ENCODE data around the gene TMEM30B. TPM values are rescaled to one million over a fixed set of nuclear protein-coding genes. Genes with fewer than 3 reads are reported as not detected.

TMEM30B gene
- total RNA-seq, 6 experiments from 2014 or later = not detected

- H3K4me3 Mint-ChIP-seq = peak overlapping the region; percentile 38; the same call in 1 of the 2 replicates
- peak overlapping the region; percentile 85; the same call in 1 of the 2 replicates for H3K27ac Mint-ChIP-seq
- H3K4me1 Mint-ChIP-seq (ENCODE audit: low read depth) = peaks cover 51% of the 10 kb centered on the region
- TF ChIP-seq CTCF (IDR thresholded peaks at IDR 0.05) = peak; percentile 24
- H3K36me3 Mint-ChIP-seq (ENCODE audit: low read depth) = no peaks in the 10 kb centered on the region
- no peak for DNase-seq
- no peaks in the 10 kb centered on the region for H3K9me3 Mint-ChIP-seq
- H3K27me3 Mint-ChIP-seq (ENCODE audit: insufficient read depth) = no peaks in the 10 kb centered on the region
Measured at GRCh38 chr14:61253064-61253738, 27.9 kb downstream of the TMEM30B start.

DNA sequence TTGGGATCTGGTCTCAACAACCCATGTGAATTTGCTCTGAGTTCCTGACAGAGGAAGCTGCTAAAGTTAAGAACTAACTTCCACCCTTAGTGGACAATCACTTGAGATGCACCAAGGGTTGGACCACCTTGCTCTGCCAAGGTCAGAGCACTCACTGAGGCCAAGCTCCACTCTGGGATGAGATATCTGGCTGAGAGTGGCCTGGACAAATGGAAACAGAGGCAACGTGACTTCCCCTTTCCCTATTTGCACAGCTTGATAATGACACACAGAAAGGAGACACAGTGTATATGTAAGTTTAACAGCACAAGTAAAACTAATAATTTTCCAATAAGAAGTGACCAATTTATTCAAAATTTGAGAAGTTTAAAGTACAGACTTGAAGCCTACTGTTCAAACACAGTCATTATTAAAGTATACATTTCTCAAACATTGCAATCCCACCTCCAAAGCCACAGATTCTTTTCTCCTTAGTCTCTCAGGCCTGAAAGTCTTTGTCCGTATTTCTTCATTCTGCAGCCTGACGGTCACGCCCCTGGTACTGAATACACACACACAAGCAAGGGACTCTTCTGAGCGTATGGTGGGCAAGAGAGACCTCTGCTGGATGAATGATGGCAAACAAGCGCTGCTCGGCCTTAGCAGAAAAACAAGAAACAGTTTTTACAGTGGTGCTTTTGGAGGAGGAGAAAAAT is 28.6 kb downstream of the TMEM30B start:
- peak overlapping the region; percentile 85 for H3K27ac Mint-ChIP-seq
- H3K27me3 Mint-ChIP-seq (ENCODE audit: insufficient read depth) = no peaks in the 10 kb centered on the region
- TF ChIP-seq CTCF (IDR thresholded peaks at IDR 0.05) = peak; percentile 94
- H3K4me1 Mint-ChIP-seq (ENCODE audit: low read depth) = peaks cover 51% of the 10 kb centered on the region
- peak overlapping the region; percentile 38; the same call in 1 of the 2 replicates for H3K4me3 Mint-ChIP-seq
- no peaks in the 10 kb centered on the region for H3K9me3 Mint-ChIP-seq
- DNase-seq = peak; percentile 95
- no peaks in the 10 kb centered on the region for H3K36me3 Mint-ChIP-seq (ENCODE audit: low read depth)

GRCh38 chr14:61250063-61250462 is 31.1 kb downstream of the TMEM30B start:
- Mint-ChIP-seq H3K4me3 (no peak overlapping the region), H3K4me1 (ENCODE audit: low read depth) (peaks cover 33% of the 10 kb centered on the region), H3K36me3 (ENCODE audit: low read depth) (no peaks in the 10 kb centered on the region), H3K27me3 (ENCODE audit: insufficient read depth) (no peaks in the 10 kb centered on the region), H3K27ac (no peak overlapping the region), H3K9me3 (no peaks in the 10 kb centered on the region)
- no peak for TF ChIP-seq CTCF (IDR thresholded peaks at IDR 0.05)
- no peak for DNase-seq

DNA sequence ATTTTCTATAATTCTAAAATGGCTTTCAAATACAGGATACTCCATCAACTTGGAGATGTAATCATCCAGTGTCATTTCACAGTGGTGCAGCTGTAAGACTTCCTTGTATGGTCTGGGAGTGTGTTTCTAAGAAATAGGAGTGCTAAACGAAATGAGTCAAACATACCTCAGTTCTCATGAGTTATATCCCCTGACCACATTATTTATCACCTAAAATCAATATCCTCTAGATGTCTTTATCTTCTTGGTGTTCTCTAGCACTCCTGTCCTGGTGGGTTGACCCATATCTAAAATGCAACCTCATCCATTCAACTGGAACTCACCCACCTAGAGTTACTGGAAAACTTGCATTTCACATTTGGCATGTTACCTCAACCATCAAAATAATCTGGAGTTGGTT is 33.2 kb downstream of the TMEM30B start:
- no peaks in the 10 kb centered on the region for H3K36me3 Mint-ChIP-seq (ENCODE audit: low read depth)
- no peaks in the 10 kb centered on the region for H3K27me3 Mint-ChIP-seq (ENCODE audit: insufficient read depth)
- no peaks in the 10 kb centered on the region for H3K9me3 Mint-ChIP-seq
- no peak for TF ChIP-seq CTCF (IDR thresholded peaks at IDR 0.05)
- H3K4me3 Mint-ChIP-seq = no peak overlapping the region
- peaks cover 25% of the 10 kb centered on the region for H3K4me1 Mint-ChIP-seq (ENCODE audit: low read depth)
- peak overlapping the region; percentile 9; the same call in 1 of the 2 replicates for H3K27ac Mint-ChIP-seq
- peak; percentile 29 for DNase-seq

- Mint-ChIP-seq H3K27me3 (ENCODE audit: insufficient read depth) (no peaks in the 10 kb centered on the region), H3K4me3 (no peak overlapping the region), H3K9me3 (peaks cover 1% of the 10 kb centered on the region; the same call in 1 of the 2 replicates), H3K27ac (no peak overlapping the region), H3K4me1 (ENCODE audit: low read depth) (peaks cover 13% of the 10 kb centered on the region), H3K36me3 (ENCODE audit: low read depth) (peaks cover 1% of the 10 kb centered on the region; the same call in 1 of the 2 replicates)
- no peak for DNase-seq
- TF ChIP-seq CTCF (IDR thresholded peaks at IDR 0.05) = no peak
Measured at GRCh38 chr14:61246721-61247120, 34.4 kb downstream of the TMEM30B start.
